AML-193 (cell line): Measurements from ENCODE around the gene POLR2C.

ENCODE experiments used
- DNase-seq, 2 experiments: peaks; one replicate each; lab custom pipeline; 2025; lab: John Stamatoyannopoulos, UW

The POLR2C gene

GRCh38 chr16:57504001-57504400 lies 41.5 kb downstream of the POLR2C start:
- DNase-seq = no peak

- no peak for DNase-seq
Measured at GRCh38 chr16:57504491-57504890, 42.0 kb downstream of the POLR2C start.

- DNase-seq = no peak
Measured at GRCh38 chr16:57505169-57505568, 42.7 kb downstream of the POLR2C start.

GRCh38 chr16:57507136-57508034 lies 44.9 kb downstream of the POLR2C start:
- no peak for DNase-seq

GRCh38 chr16:57508035-57508425 lies 45.6 kb downstream of the POLR2C start:
- DNase-seq = no peak

- no peak for DNase-seq
Measured at GRCh38 chr16:57509231-57509923, 46.9 kb downstream of the POLR2C start.

- no peak for DNase-seq
Measured at GRCh38 chr16:57510016-57510871, 47.8 kb downstream of the POLR2C start.

GRCh38 chr16:57512296-57513001 lies 50.0 kb downstream of the POLR2C start:
- DNase-seq = no peak

GRCh38 chr16:57513371-57514102 lies 51.1 kb downstream of the POLR2C start:
- DNase-seq = no peak

- no peak for DNase-seq
Measured at GRCh38 chr16:57514371-57514770, 51.9 kb downstream of the POLR2C start.

GRCh38 chr16:57514791-57515600 lies 52.5 kb downstream of the POLR2C start:
- DNase-seq = no peak

- DNase-seq = no peak
Measured at GRCh38 chr16:57516176-57516725, 53.8 kb downstream of the POLR2C start.

- no peak for DNase-seq
Measured at GRCh38 chr16:57516773-57517172, 54.3 kb downstream of the POLR2C start.

- DNase-seq = no peak
Measured at GRCh38 chr16:57517397-57518367, 55.2 kb downstream of the POLR2C start.

- DNase-seq = no peak
Measured at GRCh38 chr16:57518520-57518919, 56.0 kb downstream of the POLR2C start.

GRCh38 chr16:57518922-57519321 lies 56.4 kb downstream of the POLR2C start:
- DNase-seq = no peak

- peak; percentile 19 to 40 for DNase-seq
Measured at GRCh38 chr16:57519796-57520360, 57.4 kb downstream of the POLR2C start.
